Measurements from ENCODE around the gene NR5A1.

- TF ChIP-seq, protein P1, sequence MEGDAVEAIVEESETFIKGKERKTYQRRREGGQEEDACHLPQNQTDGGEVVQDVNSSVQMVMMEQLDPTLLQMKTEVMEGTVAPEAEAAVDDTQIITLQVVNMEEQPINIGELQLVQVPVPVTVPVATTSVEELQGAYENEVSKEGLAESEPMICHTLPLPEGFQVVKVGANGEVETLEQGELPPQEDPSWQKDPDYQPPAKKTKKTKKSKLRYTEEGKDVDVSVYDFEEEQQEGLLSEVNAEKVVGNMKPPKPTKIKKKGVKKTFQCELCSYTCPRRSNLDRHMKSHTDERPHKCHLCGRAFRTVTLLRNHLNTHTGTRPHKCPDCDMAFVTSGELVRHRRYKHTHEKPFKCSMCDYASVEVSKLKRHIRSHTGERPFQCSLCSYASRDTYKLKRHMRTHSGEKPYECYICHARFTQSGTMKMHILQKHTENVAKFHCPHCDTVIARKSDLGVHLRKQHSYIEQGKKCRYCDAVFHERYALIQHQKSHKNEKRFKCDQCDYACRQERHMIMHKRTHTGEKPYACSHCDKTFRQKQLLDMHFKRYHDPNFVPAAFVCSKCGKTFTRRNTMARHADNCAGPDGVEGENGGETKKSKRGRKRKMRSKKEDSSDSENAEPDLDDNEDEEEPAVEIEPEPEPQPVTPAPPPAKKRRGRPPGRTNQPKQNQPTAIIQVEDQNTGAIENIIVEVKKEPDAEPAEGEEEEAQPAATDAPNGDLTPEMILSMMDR (conservative IDR thresholded peaks at IDR 0.05): no peak
- no peak for TF ChIP-seq ZFX (IDR thresholded peaks at IDR 0.05)
These were observed 34.6 kb upstream of the NR5A1 start for GRCh38 chr9:124541824-124542223.
